CD14-positive monocyte (primary cell): ENCODE measurements around the gene ABCC9. TPM values are rescaled to one million over a fixed set of nuclear protein-coding genes. Genes with fewer than 3 reads are reported as not detected.

Experiments
- DNase-seq, 3 donors: peaks; one replicate each; pipeline ENCODE4 v3.0.0-alpha.2; 2011 to 2022
- H2AFZ ChIP-seq: 2 replicates; pipeline ENCODE4 v1.6.0; 2012; ENCODE audit warnings: mild to moderate bottlenecking, low read depth, low read length, inconsistent platforms; ENCODE audit not compliant: insufficient read depth, poor library complexity, severe bottlenecking
- H3K27ac ChIP-seq, 2 donors: 1 replicate in 1 of 2; 2 replicates in 1 of 2; pipeline ENCODE4 v1.5.1; 2012 to 2013; ENCODE audit warnings: low read length in 2 of 2, control low read depth in 1 of 2, inconsistent platforms in 1 of 2, low read depth in 1 of 2, mild to moderate bottlenecking in 1 of 2
- H3K27me3 ChIP-seq, 2 donors: one replicate each; pipeline versions ENCODE4 v1.6.0 to v1.6.1; 2011 to 2013; ENCODE audit warnings: low read length in 2 of 2; ENCODE audit not compliant: control insufficient read depth in 2 of 2, insufficient read depth in 2 of 2
- H3K36me3 ChIP-seq, 2 donors: replicated peaks in 1 of 2; 1 replicate in 1 of 2; 2 replicates in 1 of 2; pipeline versions ENCODE4 v1.5.1 to v1.6.1; 2012 to 2013; ENCODE audit warnings: low read length in 2 of 2, control low read depth in 1 of 2, inconsistent platforms in 1 of 2, mild to moderate bottlenecking in 1 of 2; ENCODE audit not compliant: insufficient read depth in 2 of 2, control insufficient read depth in 1 of 2
- H3K4me1 ChIP-seq, 2 donors: 1 replicate in 1 of 2; 2 replicates in 1 of 2; pipeline versions ENCODE4 v1.5.1 to v1.6.1; 2012 to 2013; ENCODE audit warnings: low read length in 2 of 2, control low read depth in 1 of 2, inconsistent platforms in 1 of 2, mild to moderate bottlenecking in 1 of 2, moderate library complexity in 1 of 2; ENCODE audit not compliant: insufficient read depth in 2 of 2, control insufficient read depth in 1 of 2
- H3K4me2 ChIP-seq: replicated peaks from 2 replicates; pipeline ENCODE3; 2012; ENCODE audit warnings: low read length, moderate library complexity, mild to moderate bottlenecking; ENCODE audit not compliant: poor library complexity, severe bottlenecking; ENCODE audit errors: extremely low read depth
- H3K4me3 ChIP-seq, 3 experiments: fragments of 200-600 bp in 1 of 3; sonication (generic) in 1 of 3; replicated peaks in 1 of 3; 1 replicate in 2 of 3; 2 replicates in 1 of 3; pipeline ENCODE4 v1.5.1; 2011 to 2013; ENCODE audit warnings: low read length in 3 of 3, mild to moderate bottlenecking in 3 of 3, control low read depth in 2 of 3, low read depth in 2 of 3, inconsistent platforms in 1 of 3, moderate library complexity in 1 of 3
- H3K79me2 ChIP-seq: 2 replicates; pipeline ENCODE4 v1.6.0; 2012; ENCODE audit warnings: mild to moderate bottlenecking, control low read depth, inconsistent platforms, low read length, moderate library complexity; ENCODE audit not compliant: insufficient read depth
- H3K9ac ChIP-seq: 2 replicates; pipeline ENCODE4 v1.6.0; 2017; ENCODE audit warnings: low read length, mild to moderate bottlenecking; ENCODE audit not compliant: insufficient read depth, poor library complexity, severe bottlenecking
- H3K9me3 ChIP-seq, 2 donors: replicated peaks in 1 of 2; 1 replicate in 1 of 2; 2 replicates in 1 of 2; pipeline versions ENCODE4 v1.5.1 to v1.6.1; 2012 to 2013; ENCODE audit warnings: low read length in 2 of 2, control low read depth in 1 of 2; ENCODE audit not compliant: control insufficient read depth in 1 of 2, insufficient read depth in 1 of 2
- H4K20me1 ChIP-seq: 2 replicates; pipeline ENCODE4 v1.6.0; 2012; ENCODE audit warnings: mild to moderate bottlenecking, low read length, control low read depth, moderate library complexity; ENCODE audit not compliant: insufficient read depth
- H3K27ac Mint-ChIP-seq, 7 donors: one replicate each; pipeline ENCODE4 v1.8.0; 2020; ENCODE audit warnings: mild to moderate bottlenecking in 7 of 7, mixed read lengths in 7 of 7, moderate library complexity in 6 of 7, inconsistent platforms in 2 of 7
- H3K27me3 Mint-ChIP-seq, 3 donors: one replicate each; pipeline ENCODE4 v1.8.0; 2021 to 2022; ENCODE audit warnings: low read depth in 3 of 3, mild to moderate bottlenecking in 3 of 3, mixed read lengths in 3 of 3, moderate library complexity in 3 of 3, inconsistent platforms in 1 of 3
- H3K36me3 Mint-ChIP-seq, 2 donors: one replicate each; pipeline ENCODE4 v1.8.0; 2020; ENCODE audit warnings: mixed read lengths in 2 of 2, inconsistent platforms in 1 of 2, mild to moderate bottlenecking in 1 of 2
- H3K4me1 Mint-ChIP-seq: one replicate; pipeline ENCODE4 v1.8.0; 2020; ENCODE audit warnings: mild to moderate bottlenecking, mixed read lengths
- H3K4me3 Mint-ChIP-seq, 2 donors: one replicate each; pipeline ENCODE4 v1.8.0; 2020; ENCODE audit warnings: mild to moderate bottlenecking in 2 of 2, mixed read lengths in 2 of 2, moderate library complexity in 1 of 2
- H3K9me3 Mint-ChIP-seq, 7 donors: one replicate each; pipeline ENCODE4 v1.8.0; 2020 to 2022; ENCODE audit warnings: mixed read lengths in 7 of 7, mild to moderate bottlenecking in 6 of 7, moderate library complexity in 6 of 7, inconsistent platforms in 2 of 7
- CTCF ChIP-seq: fragments of 200-600 bp; IDR thresholded peaks from one replicate; pipeline ENCODE4 v1.8.0; 2022; ENCODE audit warnings: antibody characterized with exemption, mild to moderate bottlenecking
- WGBS: methylation state at CpG from one replicate; pipeline ENCODE4 v1.1.5; 2013; ENCODE audit warnings: missing lambda C conversion rate; ENCODE audit not compliant: insufficient coverage; 5-methylcytosine and 5-hydroxymethylcytosine counted together
- intact Hi-C, 2 donors: fragments of 100-400 bp; cut with micrococcal nuclease; formaldehyde crosslinking; loops; one replicate each; pipeline versions ENCODE4 v1.15.0 to v1.15.1; 2023
- polyA plus RNA-seq, 3 donors: library from polyadenylated mRNA; depleted of rRNA in 1 of 3; unstranded in 2 of 3; stranded (reverse) in 1 of 3; fragments of 300-500 nt in 2 of 3; fragments of >200 nt in 1 of 3; fragmentation: Illumina TruSeq in 2 of 3; gene quantifications; 1 replicate in 2 of 3; 2 replicates in 1 of 3; pipeline ENCODE4 v1.2.3, GENCODE V29; 2012 to 2021

The ABCC9 gene
- polyA plus RNA-seq, 3 donors: not detected

- H3K27me3 Mint-ChIP-seq: no peaks in the 10 kb centered on the region
- Histone ChIP-seq H3K9ac (no peak overlapping the region), H3K27me3 (no peaks in the 10 kb centered on the region), H3K36me3 (no peaks in the 10 kb centered on the region), H3K79me2 (no peaks in the 10 kb centered on the region), H3K27ac (no peak overlapping the region), H2AFZ (no peak overlapping the region), H3K9me3 (no peaks in the 10 kb centered on the region), H3K4me3 (no peak overlapping the region), H4K20me1 (no peaks in the 10 kb centered on the region), H3K4me1 (no peaks in the 10 kb centered on the region), H3K4me2 (no peak overlapping the region)
- no CpG with 5 or more reads among the region's 1 CpG for WGBS
- no peaks in the 10 kb centered on the region for H3K4me1 Mint-ChIP-seq
- no peak overlapping the region for H3K4me3 Mint-ChIP-seq
- TF ChIP-seq CTCF: no peak
- H3K9me3 Mint-ChIP-seq: peaks cover 0 to 3% (median 0%) of the 10 kb centered on the region in 7 donors
- no peak for DNase-seq
- H3K36me3 Mint-ChIP-seq: no peaks in the 10 kb centered on the region
- intact Hi-C loops: no loop called here
- no peak overlapping the region for H3K27ac Mint-ChIP-seq
These were observed 125.7 kb downstream of the ABCC9 start for GRCh38 chr12:21815306-21816062.

- no peaks in the 10 kb centered on the region for H3K27me3 ChIP-seq
- H3K4me3 ChIP-seq: no peak overlapping the region
- Mint-ChIP-seq H3K4me1 (no peaks in the 10 kb centered on the region), H3K9me3 (peaks cover 0 to 3% (median 0%) of the 10 kb centered on the region in 7 donors), H3K27ac (no peak overlapping the region), H3K36me3 (no peaks in the 10 kb centered on the region), H3K4me3 (no peak overlapping the region), H3K27me3 (no peaks in the 10 kb centered on the region)
- H3K27ac ChIP-seq: no peak overlapping the region
- H2AFZ ChIP-seq: no peak overlapping the region
- TF ChIP-seq CTCF: no peak
- DNase-seq: no peak
- no peaks in the 10 kb centered on the region for H3K4me1 ChIP-seq
- no CpG with 5 or more reads among the region's 3 CpGs for WGBS
- intact Hi-C loops: no loop called here
- no peak overlapping the region for H3K9ac ChIP-seq
- no peak overlapping the region for H3K4me2 ChIP-seq
- H3K36me3 ChIP-seq: no peaks in the 10 kb centered on the region
- H4K20me1 ChIP-seq: no peaks in the 10 kb centered on the region
- no peaks in the 10 kb centered on the region for H3K9me3 ChIP-seq
- H3K79me2 ChIP-seq: no peaks in the 10 kb centered on the region
These were observed 126.4 kb downstream of the ABCC9 start for GRCh38 chr12:21814814-21815213.
